Ishikawa (cell line): ENCODE results near the gene BRWD1.

Source experiments
- CEBPB ChIP-seq: IDR thresholded peaks from 2 replicates; pipeline ENCODE4 v1.6.1; 2012
- CREB1 ChIP-seq: IDR thresholded peaks from 2 replicates; pipeline ENCODE4 v1.6.1; 2012; ENCODE audit warnings: low read depth
- EGR1 ChIP-seq: IDR thresholded peaks from 2 replicates; pipeline ENCODE4 v1.6.1; 2012
- EP300 ChIP-seq: IDR thresholded peaks from 2 replicates; pipeline ENCODE4 v1.6.1; 2012; ENCODE audit warnings: borderline replicate concordance
- FOXM1 ChIP-seq: IDR thresholded peaks from 2 replicates; pipeline ENCODE4 v1.6.1; 2012; ENCODE audit warnings: low read depth, borderline replicate concordance
- MAX ChIP-seq: IDR thresholded peaks from 2 replicates; pipeline ENCODE4 v1.6.1; 2012
- NFIC ChIP-seq: IDR thresholded peaks from 2 replicates; pipeline ENCODE4 v1.6.1; 2012
- RAD21 ChIP-seq: IDR thresholded peaks from 2 replicates; pipeline ENCODE4 v1.6.1; 2012; ENCODE audit warnings: low read depth
- TAF1 ChIP-seq: IDR thresholded peaks from 2 replicates; pipeline ENCODE4 v1.6.1; 2012; ENCODE audit warnings: low read depth, mild to moderate bottlenecking
- TCF12 ChIP-seq: IDR thresholded peaks from 2 replicates; pipeline ENCODE4 v1.6.1; 2012; ENCODE audit warnings: low read depth
- TEAD4 ChIP-seq: IDR thresholded peaks from 2 replicates; pipeline ENCODE4 v1.6.1; 2012
- YY1 ChIP-seq: IDR thresholded peaks from 2 replicates; pipeline ENCODE4 v1.6.1; 2012; ENCODE audit warnings: low read depth
- ZBTB7A ChIP-seq: IDR thresholded peaks from 2 replicates; pipeline ENCODE4 v1.6.1; 2012; ENCODE audit warnings: low read depth
- TF ChIP-seq, protein P1 (sequence below): IDR thresholded peaks from 2 replicates; pipeline ENCODE4 v1.6.1; 2012; ENCODE audit warnings: low read depth, mild to moderate bottlenecking
- TF ChIP-seq, protein P2 (sequence below): IDR thresholded peaks from 2 replicates; pipeline ENCODE4 v1.6.1; 2012

BRWD1 gene

DNA sequence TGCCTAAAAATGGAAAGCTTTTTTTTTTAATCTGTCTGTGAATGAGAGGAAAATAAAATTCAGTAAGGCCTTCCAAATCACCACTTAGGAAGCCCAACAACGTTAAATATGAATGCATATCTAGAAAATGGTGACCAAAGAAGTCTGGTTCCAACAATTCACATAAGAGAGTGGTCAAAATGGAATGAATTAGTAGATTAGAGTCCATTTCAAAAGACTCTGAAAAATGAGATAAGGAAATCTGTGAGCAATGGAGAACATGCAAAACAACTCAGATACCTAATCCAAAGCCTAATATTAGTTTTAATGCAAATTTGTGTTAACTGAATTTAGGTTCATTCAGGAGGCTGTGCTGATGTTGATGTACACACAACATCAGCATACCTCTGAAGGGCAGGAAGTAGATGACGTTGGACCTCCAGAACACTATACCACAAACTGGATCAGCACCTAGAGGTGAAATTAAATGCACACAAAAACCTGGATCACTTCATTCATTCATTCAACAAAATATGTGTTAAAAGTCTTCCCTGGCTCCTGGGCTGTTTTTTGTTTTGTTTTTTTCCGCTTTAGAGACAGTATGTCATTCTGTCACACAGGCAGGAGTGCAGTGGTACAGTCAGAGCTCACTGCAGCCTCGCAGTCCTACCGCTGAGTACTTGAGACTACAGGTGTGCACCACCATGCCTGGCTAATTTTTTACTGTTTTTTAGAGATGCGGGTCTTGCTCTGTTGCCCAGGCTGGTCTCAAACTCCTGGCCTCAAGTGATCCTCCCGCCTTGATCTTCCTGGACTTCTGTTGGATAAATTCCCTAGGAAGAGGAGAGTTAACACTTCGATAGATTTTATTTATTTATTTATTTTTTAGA lies 4.9 kb upstream of the BRWD1 start:
- TF ChIP-seq EP300 (no peak), ZBTB7A (no peak), MAX (no peak), YY1 (no peak), NFIC (no peak), FOXM1 (no peak), RAD21 (no peak), TEAD4 (no peak), CREB1 (no peak), TCF12 (no peak)
- TF ChIP-seq, protein P1, sequence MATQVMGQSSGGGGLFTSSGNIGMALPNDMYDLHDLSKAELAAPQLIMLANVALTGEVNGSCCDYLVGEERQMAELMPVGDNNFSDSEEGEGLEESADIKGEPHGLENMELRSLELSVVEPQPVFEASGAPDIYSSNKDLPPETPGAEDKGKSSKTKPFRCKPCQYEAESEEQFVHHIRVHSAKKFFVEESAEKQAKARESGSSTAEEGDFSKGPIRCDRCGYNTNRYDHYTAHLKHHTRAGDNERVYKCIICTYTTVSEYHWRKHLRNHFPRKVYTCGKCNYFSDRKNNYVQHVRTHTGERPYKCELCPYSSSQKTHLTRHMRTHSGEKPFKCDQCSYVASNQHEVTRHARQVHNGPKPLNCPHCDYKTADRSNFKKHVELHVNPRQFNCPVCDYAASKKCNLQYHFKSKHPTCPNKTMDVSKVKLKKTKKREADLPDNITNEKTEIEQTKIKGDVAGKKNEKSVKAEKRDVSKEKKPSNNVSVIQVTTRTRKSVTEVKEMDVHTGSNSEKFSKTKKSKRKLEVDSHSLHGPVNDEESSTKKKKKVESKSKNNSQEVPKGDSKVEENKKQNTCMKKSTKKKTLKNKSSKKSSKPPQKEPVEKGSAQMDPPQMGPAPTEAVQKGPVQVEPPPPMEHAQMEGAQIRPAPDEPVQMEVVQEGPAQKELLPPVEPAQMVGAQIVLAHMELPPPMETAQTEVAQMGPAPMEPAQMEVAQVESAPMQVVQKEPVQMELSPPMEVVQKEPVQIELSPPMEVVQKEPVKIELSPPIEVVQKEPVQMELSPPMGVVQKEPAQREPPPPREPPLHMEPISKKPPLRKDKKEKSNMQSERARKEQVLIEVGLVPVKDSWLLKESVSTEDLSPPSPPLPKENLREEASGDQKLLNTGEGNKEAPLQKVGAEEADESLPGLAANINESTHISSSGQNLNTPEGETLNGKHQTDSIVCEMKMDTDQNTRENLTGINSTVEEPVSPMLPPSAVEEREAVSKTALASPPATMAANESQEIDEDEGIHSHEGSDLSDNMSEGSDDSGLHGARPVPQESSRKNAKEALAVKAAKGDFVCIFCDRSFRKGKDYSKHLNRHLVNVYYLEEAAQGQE: no peak
- TF ChIP-seq, protein P2, sequence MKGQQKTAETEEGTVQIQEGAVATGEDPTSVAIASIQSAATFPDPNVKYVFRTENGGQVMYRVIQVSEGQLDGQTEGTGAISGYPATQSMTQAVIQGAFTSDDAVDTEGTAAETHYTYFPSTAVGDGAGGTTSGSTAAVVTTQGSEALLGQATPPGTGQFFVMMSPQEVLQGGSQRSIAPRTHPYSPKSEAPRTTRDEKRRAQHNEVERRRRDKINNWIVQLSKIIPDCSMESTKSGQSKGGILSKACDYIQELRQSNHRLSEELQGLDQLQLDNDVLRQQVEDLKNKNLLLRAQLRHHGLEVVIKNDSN: no peak

- TF ChIP-seq CREB1: no peak
- no peak for TF ChIP-seq EP300
- TF ChIP-seq, protein P1: no peak
- TF ChIP-seq YY1: no peak
- no peak for TF ChIP-seq TCF12
- TF ChIP-seq NFIC: no peak
- no peak for TF ChIP-seq ZBTB7A
- no peak for TF ChIP-seq MAX
- no peak for TF ChIP-seq TEAD4
- no peak for TF ChIP-seq TAF1
- TF ChIP-seq RAD21: no peak
- no peak for TF ChIP-seq FOXM1
- no peak for TF ChIP-seq EGR1
- TF ChIP-seq CEBPB: no peak
- TF ChIP-seq, protein P2: no peak
Observed at GRCh38 chr21:39317134-39318090, 4.0 kb upstream of the BRWD1 start.

DNA sequence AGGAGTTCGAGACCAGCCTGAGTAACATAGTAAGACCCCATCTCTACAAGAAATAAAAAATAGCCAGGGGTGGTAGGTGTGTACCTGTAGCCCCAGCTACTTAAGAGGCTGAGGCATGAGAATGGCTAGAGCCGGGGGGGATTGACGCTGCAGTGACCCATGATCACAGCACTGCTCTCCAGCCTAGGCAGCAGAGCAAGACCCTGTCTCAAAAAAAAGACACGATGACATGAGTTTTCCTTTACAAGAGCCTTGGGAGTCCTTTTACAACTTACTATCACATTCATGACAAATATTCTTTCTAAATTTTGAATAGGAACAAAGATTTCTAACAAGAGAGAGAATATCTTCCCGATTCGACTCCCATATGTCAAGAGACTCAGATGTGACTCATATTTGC lies 3.3 kb upstream of the BRWD1 start:
- no peak for TF ChIP-seq ZBTB7A
- TF ChIP-seq NFIC: no peak
- no peak for TF ChIP-seq YY1
- no peak for TF ChIP-seq TCF12
- TF ChIP-seq, protein P1: no peak
- no peak for TF ChIP-seq TAF1
- no peak for TF ChIP-seq EP300
- no peak for TF ChIP-seq RAD21
- no peak for TF ChIP-seq FOXM1
- TF ChIP-seq MAX: no peak
- TF ChIP-seq CEBPB: no peak
- TF ChIP-seq EGR1: no peak
- TF ChIP-seq, protein P2: no peak
